H9 (cell line): Measurements from ENCODE around the gene LBHD2. TPM values are rescaled to one million over a fixed set of nuclear protein-coding genes. Genes with fewer than 3 reads are reported as not detected.

Experiments
- DNase-seq: peaks from one replicate; pipeline ENCODE4 v3.0.0-alpha.2; 2017
- H2AFZ ChIP-seq: one replicate; pipeline ENCODE4 v1.6.1; 2013; ENCODE audit warnings: mild to moderate bottlenecking, low read length, control low read depth, moderate library complexity
- H2AK5ac ChIP-seq: 2 replicates; pipeline ENCODE4 v1.6.1; 2013; ENCODE audit warnings: low read length, control low read depth, mixed read lengths; ENCODE audit not compliant: insufficient read length
- H2BK120ac ChIP-seq: one replicate; pipeline ENCODE4 v1.6.1; 2013; ENCODE audit warnings: low read depth, mild to moderate bottlenecking, low read length, control low read depth, inconsistent platforms; ENCODE audit not compliant: poor library complexity, severe bottlenecking
- H2BK12ac ChIP-seq: 2 replicates; pipeline ENCODE4 v1.6.1; 2013; ENCODE audit warnings: low read length, control low read depth, mixed read lengths, low read depth; ENCODE audit not compliant: insufficient read length
- H2BK15ac ChIP-seq: 2 replicates; pipeline ENCODE4 v1.6.1; 2013; ENCODE audit warnings: low read depth, low read length, control low read depth
- H2BK20ac ChIP-seq: one replicate; pipeline ENCODE4 v1.6.1; 2013; ENCODE audit warnings: low read depth, mild to moderate bottlenecking, low read length, control low read depth, inconsistent platforms; ENCODE audit not compliant: poor library complexity, severe bottlenecking
- H2BK5ac ChIP-seq: 2 replicates; pipeline ENCODE4 v1.6.1; 2013; ENCODE audit warnings: low read length, control low read depth, mixed read lengths; ENCODE audit not compliant: insufficient read length
- H3K14ac ChIP-seq: 2 replicates; pipeline ENCODE4 v1.6.1; 2013; ENCODE audit warnings: low read length, control low read depth; ENCODE audit not compliant: insufficient read depth
- H3K18ac ChIP-seq: 2 replicates; pipeline ENCODE4 v1.6.1; 2013; ENCODE audit warnings: low read depth, mild to moderate bottlenecking, mixed read lengths, low read length, control low read depth; ENCODE audit not compliant: insufficient read length
- H3K23ac ChIP-seq: 2 replicates; pipeline ENCODE4 v1.6.1; 2013; ENCODE audit warnings: low read length, control low read depth, mixed read lengths, low read depth; ENCODE audit not compliant: insufficient read length
- H3K23me2 ChIP-seq: 2 replicates; pipeline ENCODE4 v1.6.1; 2013; ENCODE audit warnings: low read depth, mild to moderate bottlenecking, mixed read lengths, low read length, control low read depth; ENCODE audit not compliant: insufficient read length, poor library complexity, severe bottlenecking
- H3K27ac ChIP-seq: 2 replicates; pipeline ENCODE4 v1.5.1; 2013; ENCODE audit warnings: low read length, control low read depth, mixed read lengths, low read depth; ENCODE audit not compliant: insufficient read length
- H3K27me3 ChIP-seq: 2 replicates; pipeline ENCODE4 v1.6.1; 2013; ENCODE audit warnings: low read length, control low read depth, inconsistent platforms; ENCODE audit not compliant: insufficient read depth
- H3K4ac ChIP-seq: 2 replicates; pipeline ENCODE4 v1.6.1; 2013; ENCODE audit warnings: low read depth, mild to moderate bottlenecking, control low read depth, inconsistent platforms, low read length, moderate library complexity
- H3K4me1 ChIP-seq: 2 replicates; pipeline ENCODE4 v1.6.1; 2013; ENCODE audit warnings: low read length, control low read depth, inconsistent platforms; ENCODE audit not compliant: insufficient read depth
- H3K4me2 ChIP-seq: 2 replicates; pipeline ENCODE4 v1.6.1; 2013; ENCODE audit warnings: low read length, control low read depth, mixed read lengths; ENCODE audit not compliant: insufficient read length, insufficient read depth
- H3K56ac ChIP-seq: 2 replicates; pipeline ENCODE4 v1.6.1; 2013; ENCODE audit warnings: low read depth, mild to moderate bottlenecking, mixed read lengths, low read length, control low read depth; ENCODE audit not compliant: insufficient read length
- H3K79me1 ChIP-seq: 2 replicates; pipeline ENCODE4 v1.6.1; 2013; ENCODE audit warnings: low read depth, mild to moderate bottlenecking, moderate library complexity, low read length, control low read depth, inconsistent platforms; ENCODE audit not compliant: insufficient read depth, poor library complexity, severe bottlenecking
- H3K79me2 ChIP-seq: 2 replicates; pipeline ENCODE4 v1.6.1; 2013; ENCODE audit warnings: low read length, control low read depth, inconsistent platforms; ENCODE audit not compliant: insufficient read depth
- H3K9ac ChIP-seq: 2 replicates; pipeline ENCODE4 v1.6.1; 2013; ENCODE audit warnings: low read length, control low read depth, mixed read lengths; ENCODE audit not compliant: insufficient read length; ENCODE audit errors: extremely low read depth
- H3K9me3 ChIP-seq: one replicate; pipeline ENCODE4 v1.6.1; 2013; ENCODE audit warnings: low read depth, low read length, inconsistent platforms; ENCODE audit not compliant: control insufficient read depth
- H3T11ph ChIP-seq: one replicate; pipeline ENCODE4 v1.6.1; 2013; ENCODE audit warnings: mild to moderate bottlenecking, low read length, control low read depth, inconsistent platforms
- H4K20me1 ChIP-seq: one replicate; pipeline ENCODE4 v1.6.1; 2013; ENCODE audit not compliant: control insufficient read depth, insufficient read length, insufficient read depth
- H4K5ac ChIP-seq: 2 replicates; pipeline ENCODE4 v1.6.1; 2013; ENCODE audit warnings: low read depth, mild to moderate bottlenecking, mixed read lengths, low read length, control low read depth; ENCODE audit not compliant: insufficient read length
- H4K8ac ChIP-seq: replicated peaks from 2 replicates; pipeline ENCODE4 v1.6.1; 2013; ENCODE audit warnings: low read length, control low read depth, mixed read lengths, low read depth; ENCODE audit not compliant: insufficient read length
- H4K91ac ChIP-seq: 2 replicates; pipeline ENCODE4 v1.6.1; 2013; ENCODE audit warnings: low read depth, mild to moderate bottlenecking, moderate library complexity, mixed read lengths, low read length, control low read depth; ENCODE audit not compliant: insufficient read length
- H3K27ac Mint-ChIP-seq, 3 experiments: 2 replicates in 2 of 3; 3 replicates in 1 of 3; pipeline ENCODE4 v1.8.0; 2020 to 2021; ENCODE audit warnings: mixed read lengths in 3 of 3, mild to moderate bottlenecking in 1 of 3, moderate library complexity in 1 of 3
- H3K27me3 Mint-ChIP-seq: 2 replicates; pipeline ENCODE4 v1.8.0; 2021; ENCODE audit warnings: low read depth, mild to moderate bottlenecking, moderate library complexity, mixed read lengths
- H3K36me3 Mint-ChIP-seq, 3 experiments: 2 replicates in 2 of 3; 3 replicates in 1 of 3; pipeline ENCODE4 v1.8.0; 2020 to 2021; ENCODE audit warnings: low read depth in 3 of 3, mixed read lengths in 3 of 3; ENCODE audit not compliant: insufficient read depth in 1 of 3
- H3K4me1 Mint-ChIP-seq, 2 experiments: 2 replicates each; pipeline ENCODE4 v1.8.0; 2020; ENCODE audit warnings: mixed read lengths in 2 of 2
- H3K4me3 Mint-ChIP-seq, 2 experiments: 2 replicates in 1 of 2; 3 replicates in 1 of 2; pipeline ENCODE4 v1.8.0; 2020 to 2021; ENCODE audit warnings: mild to moderate bottlenecking in 2 of 2, mixed read lengths in 2 of 2, moderate library complexity in 1 of 2
- H3K9me3 Mint-ChIP-seq, 2 experiments: 2 replicates in 1 of 2; 3 replicates in 1 of 2; pipeline ENCODE4 v1.8.0; 2020; ENCODE audit warnings: mild to moderate bottlenecking in 2 of 2, mixed read lengths in 2 of 2, moderate library complexity in 1 of 2
- WGBS: extraction: QIAGEN DNeasy Blood & Tissue Kit; methylation state at CpG from one replicate; pipeline ENCODE4 v1.1.7; 2013; ENCODE audit warnings: missing lambda C conversion rate, low lambda C conversion rate, mixed read lengths; ENCODE audit not compliant: insufficient read length; ENCODE audit errors: extremely low coverage; 5-methylcytosine and 5-hydroxymethylcytosine counted together
- total RNA-seq: library from RNA; stranded (reverse); gene quantifications from 2 replicates; pipeline ENCODE4 v1.2.1, GENCODE V29; 2021
- TF ChIP-seq, protein P1 (sequence below): fragments of 200-600 bp; sonication (generic); conservative IDR thresholded peaks from 3 replicates; pipeline ENCODE4 v1.8.0; 2021; ENCODE audit warnings: antibody characterized with exemption, mild to moderate bottlenecking

Gene LBHD2
- total RNA-seq, 1 experiment from 2014 or later = not detected

DNA sequence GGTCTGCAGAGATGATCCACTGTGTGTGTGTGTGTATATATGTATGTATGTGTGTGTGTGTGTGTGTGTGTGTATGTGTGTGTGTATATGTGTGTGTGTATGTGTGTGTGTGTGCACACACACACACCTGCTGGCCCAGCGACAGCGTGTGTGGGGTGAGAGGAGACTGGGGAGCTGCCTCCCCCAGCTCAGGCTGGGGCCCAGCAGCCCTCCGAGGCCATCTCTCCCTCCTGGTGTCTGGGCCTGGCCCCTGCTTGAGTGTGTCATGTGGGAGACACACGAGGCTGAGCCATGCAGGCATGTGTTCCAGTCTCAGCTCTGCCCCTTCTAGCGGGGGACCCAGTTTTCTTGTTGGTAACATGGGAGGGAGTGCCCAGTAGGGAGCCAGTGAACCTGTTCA, 29.3 kb downstream of the LBHD2 start:
- H3K23ac ChIP-seq = no peak overlapping the region
- no peak overlapping the region for H3K27ac ChIP-seq
- Mint-ChIP-seq H3K27me3 (peaks cover 11% of the 10 kb centered on the region), H3K9me3 (no peaks in the 10 kb centered on the region), H3K36me3 (no peaks in the 10 kb centered on the region), H3K4me1 (peaks cover 21 to 42% of the 10 kb centered on the region in 2 experiments), H3K27ac (no peak overlapping the region), H3K4me3 (no peak overlapping the region)
- no peak overlapping the region for H3K56ac ChIP-seq
- peaks cover 4% of the 10 kb centered on the region for H3K23me2 ChIP-seq
- H3K9me3 ChIP-seq = no peaks in the 10 kb centered on the region
- no peak overlapping the region for H4K91ac ChIP-seq
- H2BK20ac ChIP-seq = no peak overlapping the region
- no peak overlapping the region for H2BK12ac ChIP-seq
- H2AFZ ChIP-seq = no peak overlapping the region
- H3K9ac ChIP-seq = no peak overlapping the region
- H2BK5ac ChIP-seq = no peak overlapping the region
- H3K79me1 ChIP-seq = no peaks in the 10 kb centered on the region
- no peak overlapping the region for H3K18ac ChIP-seq
- H3K4ac ChIP-seq = no peak overlapping the region
- H3T11ph ChIP-seq = no peak overlapping the region
- H2BK120ac ChIP-seq = no peak overlapping the region
- no peak overlapping the region for H4K5ac ChIP-seq
- no peaks in the 10 kb centered on the region for H3K79me2 ChIP-seq
- no peak overlapping the region for H4K8ac ChIP-seq
- no CpG with 5 or more reads among the region's 5 CpGs for WGBS
- peaks cover 6% of the 10 kb centered on the region for H3K4me1 ChIP-seq
- H2AK5ac ChIP-seq = no peak overlapping the region
- H3K14ac ChIP-seq = no peak overlapping the region; the same call in 1 of the 2 replicates
- H4K20me1 ChIP-seq = no peaks in the 10 kb centered on the region
- no peak overlapping the region for H3K4me2 ChIP-seq
- H3K27me3 ChIP-seq = no peaks in the 10 kb centered on the region
- no peak overlapping the region for H2BK15ac ChIP-seq
- DNase-seq = no peak
- TF ChIP-seq, protein P1, sequence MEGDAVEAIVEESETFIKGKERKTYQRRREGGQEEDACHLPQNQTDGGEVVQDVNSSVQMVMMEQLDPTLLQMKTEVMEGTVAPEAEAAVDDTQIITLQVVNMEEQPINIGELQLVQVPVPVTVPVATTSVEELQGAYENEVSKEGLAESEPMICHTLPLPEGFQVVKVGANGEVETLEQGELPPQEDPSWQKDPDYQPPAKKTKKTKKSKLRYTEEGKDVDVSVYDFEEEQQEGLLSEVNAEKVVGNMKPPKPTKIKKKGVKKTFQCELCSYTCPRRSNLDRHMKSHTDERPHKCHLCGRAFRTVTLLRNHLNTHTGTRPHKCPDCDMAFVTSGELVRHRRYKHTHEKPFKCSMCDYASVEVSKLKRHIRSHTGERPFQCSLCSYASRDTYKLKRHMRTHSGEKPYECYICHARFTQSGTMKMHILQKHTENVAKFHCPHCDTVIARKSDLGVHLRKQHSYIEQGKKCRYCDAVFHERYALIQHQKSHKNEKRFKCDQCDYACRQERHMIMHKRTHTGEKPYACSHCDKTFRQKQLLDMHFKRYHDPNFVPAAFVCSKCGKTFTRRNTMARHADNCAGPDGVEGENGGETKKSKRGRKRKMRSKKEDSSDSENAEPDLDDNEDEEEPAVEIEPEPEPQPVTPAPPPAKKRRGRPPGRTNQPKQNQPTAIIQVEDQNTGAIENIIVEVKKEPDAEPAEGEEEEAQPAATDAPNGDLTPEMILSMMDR = no peak
